K562 (cell line): ENCODE measurements around the gene NPS. TPM values are rescaled to one million over a fixed set of nuclear protein-coding genes. Genes with fewer than 3 reads are reported as not detected.

Experiments
- ATAC-seq: fragments of 200-7000 bp; cut with Tn5 transposase; 3 replicates; pipeline ENCODE4 v1.9.1; 2020; ENCODE audit warnings: moderate library complexity
- BruUV-seq: library from RNA; stranded (reverse); fragments of 400-500 nt; replicated peaks from 2 replicates; lab custom pipeline; 2021; lab: Mats Ljungman, UMichigan
- CTCF ChIA-PET: fragments of 300-600 bp; formaldehyde crosslinking; extraction: SDS; loops from one replicate; lab custom pipeline; 2021; ENCODE audit warnings: low intra/inter-chr PET ratio; lab: Yijun Ruan, JAX
- POLR2A ChIA-PET: fragments of 300-600, 350-650 bp; sonication (Branson Sonifier 250); formaldehyde crosslinking; extraction: SDS; loops from one replicate; lab custom pipeline; 2021; ENCODE audit warnings: antibody characterized with exemption, inconsistent platforms; lab: Yijun Ruan, JAX
- DNase-seq, 4 experiments: peaks; one replicate each; pipeline versions ENCODE4 v3.0.0 to v3.0.0-alpha.2; 2011 to 2018; ENCODE audit warnings: low spot score in 3 of 4, mixed read lengths in 3 of 4; ENCODE audit errors: extremely low read depth in 1 of 4
- FAIRE-seq: peaks from 2 replicates; lab custom pipeline; 2011; peaks lifted over from hg19 to GRCh38; lab: Jason Lieb, UNC
- H2AFZ ChIP-seq: 2 replicates; pipeline ENCODE4 v1.6.0; 2011; ENCODE audit warnings: low read depth, low read length, control low read depth, inconsistent platforms
- H3K27ac ChIP-seq: fragments of 200-600 bp; 3 replicates; pipeline ENCODE4 v1.8.0; 2011; ENCODE audit warnings: low read depth, mild to moderate bottlenecking, control low read depth, inconsistent platforms, low read length, moderate library complexity, mixed read lengths; ENCODE audit errors: extremely low read depth
- H3K27me3 ChIP-seq, 2 experiments: fragments of 300-600 bp in 1 of 2; 2 replicates in 1 of 2; 3 replicates in 1 of 2; pipeline versions ENCODE4 v1.6.0 to v1.8.0; 2011; ENCODE audit warnings: inconsistent platforms in 2 of 2, low read length in 2 of 2, mild to moderate bottlenecking in 1 of 2, mixed read lengths in 1 of 2, moderate library complexity in 1 of 2; ENCODE audit not compliant: control insufficient read depth in 2 of 2, insufficient read depth in 2 of 2
- H3K36me3 ChIP-seq: fragments of 300-600 bp; 3 replicates; pipeline ENCODE4 v1.8.0; 2011; ENCODE audit warnings: mild to moderate bottlenecking, low read length, inconsistent platforms; ENCODE audit not compliant: control insufficient read depth, insufficient read depth
- H3K4me1 ChIP-seq, 2 experiments: fragments of 200-600 bp in 1 of 2; replicated peaks in 1 of 2; 2 replicates in 1 of 2; 3 replicates in 1 of 2; pipeline versions ENCODE4 v1.5.1 to v1.8.0; 2011; ENCODE audit warnings: inconsistent platforms in 2 of 2, low read length in 2 of 2, mild to moderate bottlenecking in 1 of 2, mixed read lengths in 1 of 2, moderate library complexity in 1 of 2; ENCODE audit not compliant: control insufficient read depth in 2 of 2, insufficient read depth in 2 of 2
- H3K4me2 ChIP-seq: 2 replicates; pipeline ENCODE4 v1.6.1; 2011; ENCODE audit warnings: low read length, control low read depth, inconsistent platforms, mixed read lengths; ENCODE audit not compliant: insufficient read depth
- H3K4me3 ChIP-seq: fragments of 200-600 bp; sonication (generic), shearing (Covaris generic); 2 replicates; pipeline ENCODE4 v1.5.1; 2016; ENCODE audit warnings: control low read depth, inconsistent platforms
- H3K79me2 ChIP-seq: fragments of 200-600 bp; 3 replicates; pipeline ENCODE4 v1.8.0; 2011; ENCODE audit warnings: low read length, inconsistent platforms; ENCODE audit not compliant: control insufficient read depth, insufficient read depth
- H3K9ac ChIP-seq, 2 experiments: 2 replicates each; pipeline versions ENCODE4 v1.6.0 to v1.6.1; 2011; ENCODE audit warnings: low read depth in 2 of 2, low read length in 2 of 2, control low read depth in 1 of 2, inconsistent platforms in 1 of 2, mild to moderate bottlenecking in 1 of 2, mixed read lengths in 1 of 2; ENCODE audit not compliant: insufficient read depth in 1 of 2
- H3K9me1 ChIP-seq: one replicate; pipeline ENCODE4 v1.6.0; 2011; ENCODE audit warnings: inconsistent platforms, mild to moderate bottlenecking, low read length, moderate library complexity; ENCODE audit not compliant: control insufficient read depth, insufficient read depth
- H3K9me3 ChIP-seq: replicated peaks from 2 replicates; pipeline ENCODE4 v1.5.1; 2011; ENCODE audit warnings: low read depth, low read length, inconsistent platforms; ENCODE audit not compliant: control insufficient read depth, insufficient read depth
- H4K20me1 ChIP-seq: replicated peaks from 2 replicates; pipeline ENCODE4 v1.6.1; 2011; ENCODE audit warnings: low read length, inconsistent platforms, mixed read lengths; ENCODE audit not compliant: control insufficient read depth, insufficient read depth
- DPF2 ChIP-seq: fragments of 450-650 bp; IDR thresholded peaks from 2 replicates; pipeline ENCODE4 v1.6.1; 2016
- POLR2G ChIP-seq: fragments of 200-400 bp; formaldehyde crosslinking; IDR thresholded peaks from 2 replicates; pipeline ENCODE4 v1.6.1; 2017; ENCODE audit warnings: low read depth, mild to moderate bottlenecking, antibody characterized with exemption, low read length, moderate library complexity
- SIN3A ChIP-seq, 2 experiments: fragments of 150-350 bp in 1 of 2; IDR thresholded peaks; 2 replicates each; pipeline ENCODE4 v1.6.1; 2011 to 2016; ENCODE audit warnings: borderline replicate concordance in 2 of 2, low read depth in 2 of 2, low read length in 2 of 2, mild to moderate bottlenecking in 2 of 2, moderate library complexity in 2 of 2; ENCODE audit not compliant: control insufficient read depth in 1 of 2
- SMAD3 ChIP-seq: fragments of 450-650 bp; formaldehyde crosslinking; conservative IDR thresholded peaks from 2 replicates; pipeline ENCODE4 v1.4.0; 2020; ENCODE audit warnings: mild to moderate bottlenecking
- ZFPM2 ChIP-seq: fragments of 250-450 bp; sonication (Bioruptor Pico); IDR thresholded peaks from 2 replicates; pipeline ENCODE4 v1.5.1; 2022; ENCODE audit warnings: mild to moderate bottlenecking
- ZNF146 ChIP-seq: IDR thresholded peaks from one replicate; pipeline ENCODE4 v1.6.1; 2018; ENCODE audit warnings: missing compliant biosample characterization; ENCODE audit not compliant: unreplicated experiment
- ZNF280A ChIP-seq: fragments of 450-650 bp; IDR thresholded peaks from 2 replicates; pipeline ENCODE4 v1.6.1; 2018; ENCODE audit warnings: mild to moderate bottlenecking, low read depth; ENCODE audit not compliant: partially characterized antibody
- ZNF609 ChIP-seq: sonication (generic); formaldehyde crosslinking; IDR thresholded peaks from 2 replicates; pipeline ENCODE4 v1.8.1; 2023; ENCODE audit warnings: missing genetic modification reagents, mild to moderate bottlenecking, borderline replicate concordance
- ZNF707 ChIP-seq: fragments of 250-450 bp; sonication (Bioruptor Pico); conservative IDR thresholded peaks from 2 replicates; pipeline ENCODE4 v1.8.0; 2022; ENCODE audit warnings: inconsistent platforms, mild to moderate bottlenecking, moderate library complexity
- whole genome bisulfite sequencing: fragments of 100-300 bp; shearing (Covaris generic); methylation state at CpG from one replicate; pipeline ENCODE4 v1.1.6; 2016; ENCODE audit warnings: low coverage, mixed read lengths; ENCODE audit not compliant: insufficient coverage; ENCODE audit errors: missing lambda C conversion rate; 5-methylcytosine and 5-hydroxymethylcytosine counted together
- in situ Hi-C: fragments of 300-500 bp; cut with MboI; formaldehyde crosslinking; loops from 4 replicates; pipeline ENCODE4 v1.15.0; 2018; ENCODE audit warnings: inconsistent platforms, mixed read lengths
- intact Hi-C: fragments of 100-400 bp; cut with micrococcal nuclease; formaldehyde crosslinking; loops from 2 replicates; pipeline ENCODE4 v1.14.2; 2022
- polyA plus RNA-seq, 8 experiments: library from polyadenylated mRNA; depleted of rRNA in 4 of 8; stranded (reverse) in 5 of 8; unstranded in 3 of 8; fragments of >200 nt; fragmentation: Nextera tagmentation in 2 of 8; fragmentation: Illumina TruSeq in 1 of 8; extraction: Ambion mirVana in 2 of 8; extraction: Trizol in 1 of 8; gene quantifications; 2 replicates each; pipeline versions ENCODE4 v1.2.1 to v1.2.3, GENCODE V29; 2011 to 2014; ENCODE audit warnings: inconsistent platforms in 1 of 8, missing spikeins in 1 of 8
- total RNA-seq, 7 experiments: library from RNA; depleted of rRNA in 6 of 7; stranded (reverse); fragments of >200 nt in 6 of 7; fragmentation: Illumina TruSeq in 2 of 7; extraction: Trizol in 2 of 7; gene quantifications; 2 replicates each; pipeline versions ENCODE4 v1.2.1 to v1.2.3, GENCODE V29; 2011 to 2021; ENCODE audit warnings: low replicate concordance in 1 of 7
- TF ChIP-seq, protein P1 (sequence below): sonication (generic); formaldehyde crosslinking; IDR thresholded peaks from 2 replicates; pipeline ENCODE4 v1.8.1; 2022; ENCODE audit warnings: missing genetic modification reagents

NPS gene
- total and polyA plus RNA-seq, 9 of the 15 experiments (the other 6 are each of a cell fraction or from before 2014, with no cell fraction given): not detected

DNA sequence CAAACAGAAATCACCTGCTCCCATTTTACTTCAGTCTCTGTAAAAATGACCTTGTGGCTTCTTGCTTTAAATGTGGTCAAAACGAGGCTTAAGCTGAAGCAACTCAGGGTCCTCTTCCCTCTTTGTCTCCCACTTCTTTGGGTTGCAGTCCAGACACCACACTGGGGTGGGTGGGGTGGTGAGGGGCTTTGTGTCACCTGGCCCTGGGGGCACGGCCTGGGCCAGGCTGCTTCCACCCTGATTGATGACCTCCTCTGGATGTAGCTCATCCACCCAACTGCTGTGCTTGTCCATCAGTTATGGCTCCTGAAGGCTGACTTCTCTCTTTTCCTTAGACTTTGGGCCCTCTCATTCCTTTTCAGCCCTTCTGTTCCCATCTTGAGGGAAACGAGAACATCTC lies 26.8 kb upstream of the NPS start (continued):
- TF ChIP-seq ZNF280A (no peak), ZNF609 (CRISPR knock-in tag) (no peak)

GRCh38 chr10:127523476-127523875 lies 25.6 kb upstream of the NPS start:
- no peak for FAIRE-seq
- Histone ChIP-seq H3K9me3 (no peaks in the 10 kb centered on the region), H3K27me3 (no peaks in the 10 kb centered on the region), H3K4me2 (no peak overlapping the region), H3K4me1 (no peaks in the 10 kb centered on the region), H3K27ac (no peak overlapping the region), H3K9me1 (no peaks in the 10 kb centered on the region), H4K20me1 (no peaks in the 10 kb centered on the region), H2AFZ (no peak overlapping the region), H3K9ac (no peak overlapping the region), H3K79me2 (no peaks in the 10 kb centered on the region), H3K36me3 (no peaks in the 10 kb centered on the region), H3K4me3 (no peak overlapping the region)
- WGBS: 0% methylated on average over 4 of the region's 6 CpGs
- DNase-seq: no peak
- intact Hi-C loops: no loop called here
- no peak for ATAC-seq
- POLR2A ChIA-PET: no interaction called here
- in situ Hi-C loops: no loop called here
- BruUV-seq: no TSS peak
- CTCF ChIA-PET: no interaction called here
- TF ChIP-seq ZNF707 (CRISPR knock-in tag) (no peak), DPF2 (no peak), POLR2G (no peak), ZFPM2 (CRISPR knock-in tag) (no peak), ZNF146 (no peak), SMAD3 (CRISPR knock-in tag) (no peak), SIN3A (IDR thresholded peaks at IDR 0.05; ENCODE audit: borderline replicate concordance in 2 of 2, control insufficient read depth in 1 of 2, low read depth in 2 of 2, low read length in 2 of 2) (no peak)
- TF ChIP-seq, protein P1, sequence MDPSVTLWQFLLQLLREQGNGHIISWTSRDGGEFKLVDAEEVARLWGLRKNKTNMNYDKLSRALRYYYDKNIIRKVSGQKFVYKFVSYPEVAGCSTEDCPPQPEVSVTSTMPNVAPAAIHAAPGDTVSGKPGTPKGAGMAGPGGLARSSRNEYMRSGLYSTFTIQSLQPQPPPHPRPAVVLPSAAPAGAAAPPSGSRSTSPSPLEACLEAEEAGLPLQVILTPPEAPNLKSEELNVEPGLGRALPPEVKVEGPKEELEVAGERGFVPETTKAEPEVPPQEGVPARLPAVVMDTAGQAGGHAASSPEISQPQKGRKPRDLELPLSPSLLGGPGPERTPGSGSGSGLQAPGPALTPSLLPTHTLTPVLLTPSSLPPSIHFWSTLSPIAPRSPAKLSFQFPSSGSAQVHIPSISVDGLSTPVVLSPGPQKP (CRISPR knock-in tag): no peak
